Measurements from ENCODE around the gene NDUFV3.
"Not testable (repeated sequence)": the region's sequence is repeated elsewhere in the genome, so short reads cannot be mapped to it uniquely, and the experiment has no call there.

NDUFV3 gene

DNA sequence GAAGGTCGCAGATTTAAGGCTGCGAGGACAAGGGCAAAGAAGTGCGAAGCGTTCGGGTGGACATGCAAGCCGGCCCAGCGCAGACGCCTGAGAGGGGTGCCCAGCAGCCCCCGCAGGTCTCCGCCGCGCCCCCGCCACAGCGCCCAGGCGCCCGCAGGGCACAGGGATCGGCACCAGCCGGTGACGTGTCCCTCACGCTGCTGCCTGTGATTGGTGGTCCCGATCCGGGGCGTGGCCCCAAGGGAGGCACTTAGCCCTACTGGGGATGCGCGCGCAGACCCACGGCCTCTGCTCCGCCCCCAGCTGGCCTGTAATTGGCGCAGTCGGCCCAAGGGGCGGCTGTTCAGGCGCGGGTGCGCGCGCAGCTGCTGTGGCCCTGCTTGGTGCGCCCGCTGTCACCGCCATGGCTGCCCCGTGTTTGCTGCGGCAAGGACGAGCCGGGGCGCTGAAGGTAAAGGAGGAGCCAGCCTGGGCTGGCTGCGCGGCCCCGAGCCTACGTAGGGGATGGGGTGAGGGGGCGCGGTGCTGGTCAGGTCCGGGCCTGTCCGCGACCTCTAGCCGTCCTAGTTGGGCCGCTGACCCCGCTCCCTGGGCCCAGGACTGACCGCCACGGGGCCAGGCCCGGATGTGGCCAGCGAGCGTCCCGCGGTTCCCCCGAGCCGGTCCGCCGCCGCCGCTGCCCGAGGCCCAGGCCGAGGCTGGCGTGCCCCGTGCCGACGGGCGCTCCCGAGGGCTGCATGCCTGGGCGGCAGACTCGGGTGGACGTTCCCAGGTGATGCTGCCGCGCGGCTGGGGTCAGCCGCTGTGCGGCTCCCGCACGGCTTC, at the start of gene NDUFV3:
NDUFV3 (plus strand) TSS at position 379 of the 825 bp plus-strand sequence; CDS start at position 404, 25 bp downstream.
- peak; percentile 99 for DNase-seq (ENCODE audit: low spot score)

DNA sequence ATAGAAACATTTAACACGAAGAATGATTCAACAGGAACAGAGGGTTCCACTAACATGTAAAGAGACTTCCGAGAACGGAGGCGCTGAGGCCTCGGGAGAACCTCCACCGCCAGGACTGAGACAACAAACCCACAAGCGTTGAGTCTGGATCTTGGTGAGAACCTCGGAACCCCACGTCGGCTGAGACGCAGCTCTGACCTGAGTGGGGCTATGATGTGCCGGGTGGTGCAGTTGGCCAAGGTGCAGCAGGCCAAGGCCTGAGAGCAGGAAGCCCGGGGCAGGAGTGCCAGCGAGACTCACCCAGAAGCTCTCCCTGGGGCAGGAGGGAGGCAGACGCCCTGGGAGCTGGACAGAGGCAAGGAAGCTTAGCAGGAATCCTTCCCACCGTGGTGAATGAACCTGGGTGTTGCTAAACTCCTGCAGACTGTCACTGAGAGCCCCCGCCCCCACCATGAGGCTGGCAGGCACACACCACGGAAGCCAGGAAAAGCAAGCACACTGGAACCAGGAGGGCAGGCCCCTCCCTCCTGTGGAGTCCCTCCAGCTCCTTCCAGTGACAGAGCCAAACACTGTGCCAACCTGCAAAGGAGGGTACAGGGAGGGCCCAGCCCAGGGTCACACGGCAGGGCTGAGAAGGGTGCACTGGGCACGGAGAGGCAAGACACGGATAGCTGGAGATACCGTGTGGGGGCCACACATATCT, 48.5 kb upstream of the NDUFV3 start:
- no peak for DNase-seq (ENCODE audit: low spot score)

DNA sequence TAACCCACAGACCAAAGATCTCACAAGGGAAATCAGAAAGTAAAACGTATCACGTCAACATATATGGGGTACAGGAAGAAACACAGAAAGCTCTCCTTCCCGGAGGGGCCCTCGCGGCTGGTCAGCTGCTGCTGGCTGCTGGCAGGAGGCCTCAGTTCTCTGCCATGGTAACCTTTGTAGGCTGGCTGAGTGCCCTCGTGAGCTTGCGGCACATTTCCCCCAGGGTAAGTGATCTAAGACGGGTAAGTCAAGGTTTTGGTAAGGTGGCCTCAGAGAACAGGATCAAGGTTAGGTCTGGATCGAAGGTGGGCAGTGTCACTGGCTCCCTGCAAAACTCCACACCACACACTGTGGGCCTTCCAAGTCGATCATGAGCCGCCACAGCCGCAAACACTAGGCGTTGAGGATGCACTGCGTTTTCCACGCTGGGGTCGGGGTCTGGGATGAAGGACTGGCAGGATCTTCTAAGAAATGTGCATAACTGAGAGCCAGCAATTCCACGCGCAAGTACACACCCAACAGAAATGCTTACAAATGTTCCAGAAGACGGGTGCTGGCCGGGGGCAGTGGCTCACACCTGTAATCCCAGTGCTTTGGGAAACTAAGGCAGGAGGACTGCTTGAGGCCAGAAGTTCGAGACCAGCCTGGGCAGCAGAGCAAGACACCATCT, 47.7 kb upstream of the NDUFV3 start:
- DNase-seq (ENCODE audit: low spot score): no peak

DNA sequence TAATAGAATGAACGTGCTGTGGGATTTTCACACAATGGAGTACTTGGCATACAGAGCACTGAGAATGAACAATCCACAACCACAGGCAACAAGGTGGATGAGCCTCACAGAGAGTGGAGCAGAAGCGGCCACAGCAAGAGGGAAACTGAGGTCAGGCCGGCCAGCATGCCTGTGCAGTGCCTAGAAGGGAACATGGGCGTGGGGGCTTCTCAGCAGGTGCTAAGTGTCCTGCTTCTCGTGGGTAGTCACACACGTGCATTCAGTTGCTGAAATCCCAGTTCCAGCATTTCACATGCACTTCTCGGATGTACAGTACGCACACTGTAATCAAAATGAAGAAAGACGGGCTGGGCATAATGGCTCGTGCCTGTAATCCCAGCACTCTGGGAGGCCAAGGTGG, 46.9 kb upstream of the NDUFV3 start:
- DNase-seq (ENCODE audit: low spot score): no peak

DNA sequence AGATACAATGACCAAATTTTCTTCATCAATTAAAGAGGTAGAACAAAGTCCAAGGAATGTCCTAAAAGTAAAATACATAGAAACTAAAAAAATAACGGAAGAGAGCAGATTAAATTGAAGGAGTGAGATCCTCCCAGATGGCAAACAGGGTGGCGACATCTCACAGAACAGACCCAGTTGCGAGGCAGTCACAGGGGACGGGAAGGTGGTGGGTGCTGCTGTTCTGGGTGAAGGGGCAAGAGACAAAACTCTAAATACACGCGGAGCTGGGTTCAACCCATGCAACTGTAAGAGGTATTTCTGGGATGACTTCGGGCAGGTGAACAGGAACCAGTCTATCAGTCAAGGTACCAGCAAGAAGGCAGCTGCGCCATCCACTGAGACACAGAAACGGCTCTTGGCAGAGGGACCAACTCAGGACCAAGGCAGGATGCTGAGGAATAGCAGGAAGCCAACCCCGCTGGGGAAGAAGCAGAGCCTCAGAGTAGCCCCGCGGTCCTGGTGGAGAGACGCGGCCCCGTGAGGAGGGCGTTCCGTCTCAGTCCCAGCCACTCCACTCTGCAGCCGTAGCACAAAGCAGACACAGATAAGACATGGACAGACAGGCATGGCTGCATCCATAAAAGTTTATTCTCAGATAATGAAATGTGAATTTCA, 45.9 kb upstream of the NDUFV3 start:
- no peak for DNase-seq (ENCODE audit: low spot score)

DNA sequence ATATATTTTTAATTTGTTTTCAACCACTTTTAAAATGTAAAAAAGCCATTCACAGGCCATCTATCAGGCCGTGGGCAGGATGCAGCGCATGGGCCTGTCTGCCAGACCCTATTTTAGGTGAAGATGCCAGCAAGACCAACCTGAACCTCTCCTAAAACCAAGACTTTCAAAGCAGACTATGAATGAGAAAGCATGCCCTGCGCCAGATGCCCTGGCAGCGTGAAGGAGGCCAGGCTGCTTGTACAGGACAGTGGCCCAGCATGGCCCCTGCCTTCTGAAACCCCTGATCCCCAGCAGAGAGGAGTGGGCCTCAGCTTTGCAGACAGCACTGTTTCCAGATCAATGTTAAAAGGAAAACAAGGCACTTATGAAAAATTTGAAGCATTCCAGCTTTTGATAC, 45.4 kb upstream of the NDUFV3 start:
- DNase-seq (ENCODE audit: low spot score): no peak

DNA sequence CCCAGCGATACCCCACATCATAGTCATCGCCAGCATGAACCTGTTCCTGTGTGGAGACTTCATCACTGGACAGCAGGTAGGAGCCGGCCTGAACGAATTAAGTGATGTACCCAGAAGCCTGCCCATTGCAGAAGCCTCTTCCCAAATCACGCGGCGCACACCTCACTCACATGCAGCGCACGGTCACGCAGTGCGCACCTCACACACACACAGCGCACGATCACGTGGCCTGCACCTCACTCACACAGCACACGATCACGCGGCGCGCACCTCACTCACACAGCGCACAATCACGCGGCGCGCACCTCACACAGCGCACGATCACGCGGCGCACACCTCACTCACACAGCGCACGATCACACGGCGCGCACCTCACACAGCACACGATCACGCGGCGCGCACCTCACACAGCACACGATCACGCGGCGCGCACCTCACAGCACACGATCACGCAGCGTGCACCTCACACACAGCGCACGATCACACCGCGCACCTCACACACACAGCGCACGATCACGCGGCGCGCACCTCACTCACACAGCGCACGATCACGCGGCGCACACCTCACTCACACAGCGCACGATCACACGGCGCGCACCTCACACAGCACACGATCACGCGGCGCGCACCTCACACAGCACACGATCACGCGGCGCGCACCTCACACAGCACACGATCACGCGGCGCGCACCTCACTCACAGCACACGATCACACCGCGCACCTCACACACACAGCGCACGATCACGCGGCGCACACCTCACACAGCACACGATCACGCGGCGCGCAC, 44.8 kb upstream of the NDUFV3 start:
- not testable (repeated sequence) for DNase-seq (ENCODE audit: low spot score)

DNA sequence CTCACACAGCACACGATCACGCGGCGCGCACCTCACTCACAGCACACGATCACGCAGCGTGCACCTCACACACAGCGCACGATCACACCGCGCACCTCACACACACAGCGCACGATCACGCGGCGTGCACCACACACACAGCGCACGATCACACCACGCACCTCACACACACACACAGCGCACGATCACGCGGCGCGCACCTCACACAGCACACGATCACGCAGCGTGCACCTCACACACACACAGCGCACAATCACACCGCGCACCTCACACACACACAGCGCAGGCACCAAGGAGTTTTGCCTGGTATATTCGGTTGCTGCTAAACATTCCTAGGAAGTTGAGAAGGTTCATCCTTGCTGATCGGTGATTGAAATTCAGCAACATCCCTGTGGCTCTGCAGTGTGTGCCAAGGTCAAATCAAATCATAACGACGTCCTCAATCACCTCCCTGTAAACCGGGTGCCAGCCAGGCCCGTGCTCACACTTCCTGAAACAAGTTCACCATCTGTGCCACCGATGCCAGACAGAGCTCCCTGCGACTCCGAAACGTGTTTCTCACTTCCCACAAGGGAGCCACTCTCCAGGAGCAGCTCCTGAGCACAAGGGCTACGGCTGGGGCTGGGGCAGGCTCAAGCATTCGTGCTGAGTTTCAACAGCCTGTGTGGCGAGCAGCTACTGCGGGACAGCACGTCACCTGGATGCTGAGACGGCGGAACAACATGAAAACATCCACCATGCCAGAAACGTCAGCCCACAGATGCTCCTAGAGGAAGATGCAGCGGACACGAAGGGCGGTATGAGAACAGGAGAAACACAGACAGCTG, 44.0 kb upstream of the NDUFV3 start:
- DNase-seq (ENCODE audit: low spot score): no peak

DNA sequence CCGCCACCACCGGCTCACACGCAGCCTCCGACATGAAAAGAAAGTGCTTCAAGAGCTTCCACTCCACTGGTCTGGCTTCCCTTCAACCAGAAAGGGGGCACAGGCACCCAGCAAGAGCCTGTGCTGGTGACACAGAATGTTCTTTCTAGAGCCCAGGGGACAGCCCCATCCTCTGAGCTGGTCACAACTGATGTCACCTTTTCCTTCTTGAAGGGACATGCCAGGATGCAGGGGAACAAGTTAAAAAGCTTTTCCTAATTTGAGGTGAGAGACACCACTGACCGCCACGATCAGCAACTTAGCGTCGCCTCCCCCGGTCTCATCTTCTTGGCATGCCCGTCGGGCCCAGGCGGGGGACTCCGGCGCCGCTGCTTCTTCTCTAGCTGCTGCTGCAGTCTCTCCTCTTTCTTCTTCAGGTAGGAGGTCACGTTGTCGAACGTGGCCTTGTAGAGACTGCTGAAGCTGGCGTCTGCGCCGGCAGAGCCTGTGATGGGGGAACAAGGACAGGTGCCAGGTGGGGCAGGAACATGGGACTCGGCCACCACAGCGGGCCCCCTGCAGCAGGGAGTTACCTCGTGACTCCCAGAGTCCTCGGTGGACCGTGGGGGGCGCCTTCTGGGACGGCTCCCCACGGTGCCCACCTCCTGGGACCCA, 43.2 kb upstream of the NDUFV3 start:
- no peak for DNase-seq (ENCODE audit: low spot score)

DNA sequence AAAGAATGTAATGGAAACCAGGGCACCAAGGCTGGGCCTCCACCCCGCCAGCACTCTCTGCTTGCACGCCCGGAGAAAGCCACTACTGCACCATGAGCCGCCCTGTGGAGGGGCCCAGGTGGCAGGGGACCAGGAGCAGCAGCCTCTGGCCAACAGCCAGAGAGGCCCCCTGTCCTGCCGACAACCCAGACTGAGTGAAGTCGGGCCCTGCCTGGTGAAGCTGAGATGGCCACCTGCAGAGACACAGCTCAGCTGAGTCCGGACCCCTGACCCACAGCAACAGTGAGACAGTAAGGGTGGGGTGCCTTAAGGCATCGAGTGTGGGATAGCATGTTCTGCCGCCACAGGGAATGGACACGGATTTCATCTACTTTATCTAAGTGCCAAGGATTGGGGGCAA, 42.6 kb upstream of the NDUFV3 start:
- DNase-seq (ENCODE audit: low spot score): no peak

DNA sequence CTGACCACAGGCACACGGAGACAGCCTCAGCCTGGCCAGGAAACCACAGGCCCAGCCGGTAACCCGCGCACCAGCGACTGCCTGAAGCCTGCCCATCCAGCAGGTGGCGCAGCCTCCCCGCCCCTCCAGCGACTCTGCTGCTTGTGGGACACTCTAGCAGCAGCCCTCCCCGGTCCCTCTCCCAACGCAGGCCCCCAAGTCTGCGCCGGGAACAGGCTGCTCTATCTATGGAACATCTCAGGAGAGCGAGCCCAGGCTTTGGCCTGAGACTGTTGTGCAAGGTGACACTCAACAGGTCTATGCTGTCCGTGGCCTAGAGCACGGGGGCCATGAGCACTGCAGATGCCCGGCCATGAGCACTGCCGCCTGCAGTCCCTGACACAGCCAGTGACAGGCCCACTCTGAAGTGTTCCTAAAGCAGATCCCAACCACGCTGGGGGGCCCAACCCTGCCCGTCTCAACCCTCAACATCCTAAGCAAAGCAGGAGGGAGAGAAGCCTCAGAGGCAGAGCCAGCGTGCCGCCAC, 42.2 kb upstream of the NDUFV3 start:
- DNase-seq (ENCODE audit: low spot score): peak; percentile 53

DNA sequence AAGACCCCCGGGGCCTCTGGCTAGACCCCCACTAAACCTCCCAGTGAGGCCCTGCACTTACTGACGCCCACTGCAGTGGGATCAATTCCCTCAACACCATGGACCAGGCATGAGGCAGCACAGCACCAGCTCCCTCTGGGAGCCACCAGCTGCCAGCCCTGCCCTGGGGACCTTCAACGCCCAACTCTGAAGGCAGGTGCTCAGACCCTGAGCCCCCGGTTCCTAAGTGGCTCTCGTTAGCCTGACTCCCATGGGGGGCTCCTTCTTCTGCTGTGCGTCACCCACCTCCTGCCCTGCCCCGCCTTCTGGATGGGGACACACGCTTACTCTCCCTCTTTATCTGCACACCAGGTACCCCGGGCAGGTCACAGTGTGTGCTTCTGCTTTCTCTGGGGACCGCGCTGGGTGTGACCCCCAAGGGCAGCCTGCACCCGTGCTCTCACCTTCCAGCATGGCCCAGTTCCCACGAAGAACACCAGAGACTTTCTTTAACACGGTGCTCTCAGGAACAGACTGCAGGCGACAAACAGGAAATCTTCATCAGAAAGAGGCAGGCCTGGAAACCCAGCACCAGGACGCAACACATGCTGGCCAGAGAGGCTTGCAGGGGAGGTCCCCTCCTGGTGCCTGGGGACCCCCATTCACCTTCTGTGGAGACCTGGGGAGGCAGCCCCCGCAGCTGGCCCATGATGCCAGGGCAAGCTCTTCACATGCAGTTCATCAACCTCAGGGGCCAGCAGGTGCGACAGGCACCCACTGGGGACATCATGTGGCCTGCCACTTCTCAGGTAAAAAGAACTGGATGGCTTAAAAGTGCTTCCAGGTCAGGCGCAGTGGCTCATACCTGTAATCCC, 41.1 kb upstream of the NDUFV3 start:
- no peak for DNase-seq (ENCODE audit: low spot score)

DNA sequence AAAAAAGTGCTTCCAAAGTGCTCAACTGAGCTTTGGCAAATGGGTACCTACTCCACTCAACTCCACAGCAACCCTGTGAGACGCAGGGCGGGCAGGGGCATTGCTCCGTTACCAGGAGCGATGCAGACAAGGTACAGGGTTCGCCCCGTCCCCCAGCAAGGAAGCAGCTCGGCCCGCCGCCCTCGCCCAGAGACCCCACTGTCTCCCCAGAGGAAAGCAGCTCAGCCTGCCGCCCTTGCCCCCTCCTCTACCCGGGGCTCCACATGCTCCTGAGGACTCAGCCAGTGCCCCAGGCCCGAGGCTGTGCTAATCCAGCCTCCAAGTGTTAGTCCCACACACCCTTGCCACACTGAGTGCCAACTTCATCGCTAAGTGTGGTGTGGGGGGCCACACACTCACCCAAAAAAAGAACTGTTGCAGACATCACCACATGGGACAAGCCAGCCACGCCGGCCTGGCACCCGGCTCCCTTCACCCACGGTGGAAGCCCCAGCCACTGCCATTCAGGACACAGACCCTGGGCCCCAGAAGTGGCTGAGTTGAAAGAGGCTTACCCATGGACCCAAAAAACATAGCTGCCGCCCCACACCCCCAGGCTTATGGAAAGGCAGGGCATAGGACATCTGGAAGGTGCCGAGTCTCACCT, 40.1 kb upstream of the NDUFV3 start:
- DNase-seq (ENCODE audit: low spot score): no peak

DNA sequence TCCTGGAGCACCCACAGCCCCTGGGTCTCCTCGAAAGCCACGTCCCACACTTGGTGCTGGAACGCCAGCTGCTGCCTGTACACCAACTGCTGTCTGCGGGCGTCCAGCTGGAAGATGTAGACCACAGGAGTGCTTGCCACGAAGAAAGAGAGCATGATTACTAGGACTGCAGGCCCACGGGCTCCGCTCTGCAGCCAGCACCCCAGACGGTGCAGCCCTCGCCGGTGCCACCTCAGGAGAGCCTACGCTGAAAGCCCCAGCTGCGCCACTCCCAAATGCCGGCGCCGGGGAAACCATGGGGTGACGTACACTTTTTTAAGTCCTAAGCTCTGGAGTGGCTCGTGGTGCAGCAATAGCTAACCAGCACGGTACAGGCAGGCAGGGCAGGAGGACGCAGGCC, 39.5 kb upstream of the NDUFV3 start:
- DNase-seq (ENCODE audit: low spot score): no peak

DNA sequence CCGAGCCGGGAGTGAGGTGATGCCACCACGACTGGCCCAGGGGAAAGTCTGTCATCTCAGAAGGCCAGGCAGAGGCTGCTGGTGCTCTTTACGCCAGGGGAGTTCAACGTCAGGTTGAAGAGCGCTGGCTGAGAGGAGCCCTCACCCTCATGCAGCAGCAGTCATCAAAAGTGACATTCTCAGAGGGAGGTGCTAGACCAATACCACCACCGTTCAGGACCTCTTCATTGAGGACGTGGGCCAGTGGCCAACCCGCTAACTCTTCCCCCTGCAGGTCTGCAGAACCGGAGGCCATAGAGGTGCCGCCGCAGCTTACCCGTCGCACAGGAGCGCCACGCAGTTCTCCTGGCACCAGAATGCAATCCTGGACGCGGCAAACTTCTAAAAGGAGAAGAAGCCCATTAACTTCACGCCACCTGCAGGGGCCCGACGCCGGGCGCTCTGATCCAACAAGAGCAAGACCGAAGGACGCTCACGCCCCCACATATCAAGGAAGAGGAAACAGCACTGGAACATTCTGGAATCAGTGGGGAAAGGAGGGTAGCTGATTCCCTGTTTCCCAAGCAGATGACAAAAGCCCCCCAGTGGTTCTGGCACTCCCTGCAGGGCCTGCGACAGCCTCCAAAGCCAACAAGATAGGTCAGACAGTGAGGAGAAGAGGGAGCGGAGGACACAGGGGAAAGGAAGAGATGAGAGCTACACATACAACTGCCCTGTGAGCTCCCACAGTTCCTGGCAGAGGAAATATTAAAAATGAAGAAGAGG, 38.7 kb upstream of the NDUFV3 start:
- DNase-seq (ENCODE audit: low spot score): no peak

DNA sequence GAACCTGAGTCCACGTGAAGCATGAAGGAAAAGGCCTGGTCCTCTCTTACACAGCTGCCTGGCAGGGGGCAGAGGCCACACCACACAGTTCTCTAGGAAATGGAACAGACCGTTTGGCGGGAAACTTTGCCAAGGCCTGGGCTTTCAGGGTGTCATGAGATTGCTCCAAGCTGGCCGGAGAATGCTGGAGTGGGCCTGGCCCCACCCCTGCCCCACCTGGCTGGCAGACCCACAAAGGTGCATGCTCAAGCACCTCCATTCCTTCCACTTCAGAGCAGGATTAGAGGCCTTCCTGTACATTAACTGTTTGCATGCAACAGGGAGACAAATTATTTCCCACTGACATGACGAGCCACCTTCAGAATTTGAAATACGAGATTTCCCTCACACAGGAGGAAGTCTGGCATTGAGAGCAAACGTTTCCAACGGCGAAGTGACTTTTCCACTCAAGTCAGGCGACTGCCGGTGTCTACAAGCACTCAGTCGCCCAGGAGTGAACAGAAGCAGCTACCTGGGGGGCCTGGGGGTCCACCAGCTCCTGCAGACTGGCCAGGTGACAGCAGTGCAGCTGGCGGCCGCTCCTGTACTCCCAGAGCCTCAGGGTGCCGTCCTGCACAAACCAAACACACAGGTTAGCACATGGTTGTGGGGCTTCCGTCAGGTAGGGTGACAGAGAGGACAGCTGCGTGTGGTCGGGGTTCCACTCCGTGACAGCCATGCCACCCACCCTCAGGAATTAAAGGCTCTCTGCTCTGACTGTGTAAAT, 37.8 kb upstream of the NDUFV3 start:
- no peak for DNase-seq (ENCODE audit: low spot score)

DNA sequence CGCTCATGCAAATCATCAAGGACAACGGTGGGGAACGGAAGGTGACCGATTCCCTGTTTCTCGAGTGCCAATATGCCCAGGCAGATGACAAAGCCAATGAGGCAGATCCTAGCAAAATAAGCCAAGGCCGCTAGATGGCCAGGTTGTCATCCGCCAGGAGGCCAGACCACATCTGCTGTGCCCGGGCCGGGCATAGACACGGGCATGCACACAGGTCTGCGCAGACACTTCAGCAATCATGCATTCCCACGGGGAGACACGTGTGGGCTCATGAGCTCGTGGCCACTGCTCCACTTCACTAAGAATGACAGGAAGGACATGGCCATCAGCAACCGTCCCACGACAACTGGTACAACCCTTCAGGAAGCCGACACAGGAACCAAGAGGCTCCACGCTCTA, 37.2 kb upstream of the NDUFV3 start:
- no peak for DNase-seq (ENCODE audit: low spot score)

Data from NAMALWA (cell line).